Ovary (tissue), 3 donors: ENCODE data around the gene LRRC51.

Experiments
- CTCF ChIP-seq, 3 donors: fragments of 450-650 bp in 2 of 3; fragments of 200-600 bp in 1 of 3; IDR thresholded peaks; one replicate each; pipeline versions ENCODE4 v1.5.1 to v1.8.0; 2016 to 2022; ENCODE audit warnings: antibody characterized with exemption in 3 of 3, mild to moderate bottlenecking in 1 of 3
- POLR2A ChIP-seq: fragments of 450-650 bp; IDR thresholded peaks from one replicate; pipeline ENCODE4 v1.6.1; 2017; ENCODE audit warnings: antibody characterized with exemption, mild to moderate bottlenecking, moderate library complexity
- donor health status: DM: no; HTN: no; CAD: no.

GRCh38 chr11:72116019-72116755 lies 35.5 kb downstream of the LRRC51 start:
- TF ChIP-seq CTCF (IDR thresholded peaks at IDR 0.05) (no peak), POLR2A (no peak)
